ENCODE results near the gene DCDC2B.

DNA sequence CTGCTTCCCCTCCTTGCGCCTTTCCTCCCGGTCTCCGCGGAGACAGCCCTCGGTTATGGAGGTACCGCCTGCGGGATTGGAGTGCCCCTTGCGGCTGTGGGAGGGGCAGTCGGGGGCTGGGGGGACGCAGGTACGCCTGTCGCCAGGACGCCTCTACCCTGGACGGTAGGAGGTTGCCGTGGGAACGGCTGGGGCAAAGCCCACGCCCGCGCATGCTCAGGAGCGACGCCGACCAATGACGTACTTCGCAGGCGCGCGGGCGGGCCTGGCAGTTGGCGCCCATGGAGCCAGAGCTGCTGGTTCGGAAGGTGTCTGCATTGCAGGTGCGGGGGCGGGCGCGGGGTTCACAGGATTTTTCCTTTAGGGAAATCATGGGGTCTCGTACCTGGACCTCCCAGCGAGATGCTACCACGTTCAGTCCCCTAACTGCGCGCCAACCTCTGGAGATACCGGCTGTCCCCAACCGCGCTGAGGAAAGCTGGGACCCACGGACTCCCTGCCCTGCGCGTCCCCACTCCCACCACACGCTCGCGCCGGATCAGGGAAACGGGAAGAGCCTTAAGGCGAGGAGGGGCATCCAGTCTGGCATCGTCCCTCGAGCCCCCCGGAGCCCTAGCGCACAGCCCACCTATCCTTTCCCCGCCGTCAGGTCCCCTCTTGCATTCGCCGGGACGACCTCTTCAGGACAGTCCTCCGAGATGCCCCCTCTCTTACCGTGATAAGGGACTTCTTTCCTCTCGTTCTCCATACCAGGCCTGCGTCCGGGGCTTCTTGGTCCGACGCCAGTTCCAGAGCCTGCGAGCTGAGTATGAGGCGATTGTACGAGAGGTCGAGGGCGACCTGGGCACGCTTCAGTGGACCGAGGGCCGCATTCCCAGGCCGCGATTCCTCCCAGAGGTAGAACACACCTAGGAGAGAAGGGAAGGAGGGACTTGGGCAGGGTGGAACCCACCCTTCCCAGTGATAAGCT lies 3.2 kb upstream of the DCDC2B start, which contains the start of gene IQCC:
- TF ChIP-seq, protein P1, sequence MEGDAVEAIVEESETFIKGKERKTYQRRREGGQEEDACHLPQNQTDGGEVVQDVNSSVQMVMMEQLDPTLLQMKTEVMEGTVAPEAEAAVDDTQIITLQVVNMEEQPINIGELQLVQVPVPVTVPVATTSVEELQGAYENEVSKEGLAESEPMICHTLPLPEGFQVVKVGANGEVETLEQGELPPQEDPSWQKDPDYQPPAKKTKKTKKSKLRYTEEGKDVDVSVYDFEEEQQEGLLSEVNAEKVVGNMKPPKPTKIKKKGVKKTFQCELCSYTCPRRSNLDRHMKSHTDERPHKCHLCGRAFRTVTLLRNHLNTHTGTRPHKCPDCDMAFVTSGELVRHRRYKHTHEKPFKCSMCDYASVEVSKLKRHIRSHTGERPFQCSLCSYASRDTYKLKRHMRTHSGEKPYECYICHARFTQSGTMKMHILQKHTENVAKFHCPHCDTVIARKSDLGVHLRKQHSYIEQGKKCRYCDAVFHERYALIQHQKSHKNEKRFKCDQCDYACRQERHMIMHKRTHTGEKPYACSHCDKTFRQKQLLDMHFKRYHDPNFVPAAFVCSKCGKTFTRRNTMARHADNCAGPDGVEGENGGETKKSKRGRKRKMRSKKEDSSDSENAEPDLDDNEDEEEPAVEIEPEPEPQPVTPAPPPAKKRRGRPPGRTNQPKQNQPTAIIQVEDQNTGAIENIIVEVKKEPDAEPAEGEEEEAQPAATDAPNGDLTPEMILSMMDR (IDR thresholded peaks at IDR 0.05), result no peak
- peak in 1 of 2 donors; percentile 67 for TF ChIP-seq POLR2A (IDR thresholded peaks at IDR 0.05)
- TF ChIP-seq EP300 (IDR thresholded peaks at IDR 0.05), result peak; percentile 81 to 90

All from tibial nerve (tissue), 4 donors.